ENCODE measurements around the gene ZDHHC11.
"Not testable (repeated sequence)": the region's sequence is repeated elsewhere in the genome, so short reads cannot be mapped to it uniquely, and the experiment has no call there.

Gene ZDHHC11

DNA sequence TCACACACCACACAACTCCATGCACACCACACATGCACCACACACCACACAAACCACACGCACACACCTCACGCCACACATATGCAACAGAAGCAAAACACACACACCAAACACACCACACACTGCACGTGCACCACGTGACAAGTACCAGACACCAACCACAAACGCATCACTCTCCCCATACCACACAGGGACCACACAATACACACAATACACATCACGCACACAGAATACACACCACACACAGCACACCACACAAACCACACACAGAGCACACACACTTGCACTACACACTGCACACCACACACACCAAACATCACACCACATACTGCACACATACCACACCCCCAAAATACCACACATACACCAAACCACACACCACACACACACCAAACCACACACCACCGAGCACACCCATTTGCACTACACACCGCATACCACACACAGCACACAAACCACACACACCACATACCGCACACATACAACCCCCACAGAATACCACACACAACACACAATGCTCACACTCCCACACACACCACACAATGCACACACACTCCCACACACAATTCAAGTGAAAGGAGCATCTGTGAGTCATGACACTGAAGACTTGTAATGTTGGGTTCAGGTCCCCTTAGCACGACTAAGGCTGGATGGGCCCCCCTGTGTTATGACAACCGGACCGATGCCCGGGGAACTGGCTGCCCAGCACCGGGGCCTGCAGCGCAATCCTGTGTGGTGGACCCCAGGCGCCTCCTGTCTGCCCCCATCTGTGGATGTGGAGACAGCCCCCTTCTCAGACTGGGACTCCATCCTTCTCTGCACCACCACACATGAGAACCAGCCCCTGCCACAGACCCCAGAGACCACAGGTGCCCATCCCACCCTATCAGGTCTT is 6.0 kb upstream of the ZDHHC11 start:
- no peak for DNase-seq

DNA sequence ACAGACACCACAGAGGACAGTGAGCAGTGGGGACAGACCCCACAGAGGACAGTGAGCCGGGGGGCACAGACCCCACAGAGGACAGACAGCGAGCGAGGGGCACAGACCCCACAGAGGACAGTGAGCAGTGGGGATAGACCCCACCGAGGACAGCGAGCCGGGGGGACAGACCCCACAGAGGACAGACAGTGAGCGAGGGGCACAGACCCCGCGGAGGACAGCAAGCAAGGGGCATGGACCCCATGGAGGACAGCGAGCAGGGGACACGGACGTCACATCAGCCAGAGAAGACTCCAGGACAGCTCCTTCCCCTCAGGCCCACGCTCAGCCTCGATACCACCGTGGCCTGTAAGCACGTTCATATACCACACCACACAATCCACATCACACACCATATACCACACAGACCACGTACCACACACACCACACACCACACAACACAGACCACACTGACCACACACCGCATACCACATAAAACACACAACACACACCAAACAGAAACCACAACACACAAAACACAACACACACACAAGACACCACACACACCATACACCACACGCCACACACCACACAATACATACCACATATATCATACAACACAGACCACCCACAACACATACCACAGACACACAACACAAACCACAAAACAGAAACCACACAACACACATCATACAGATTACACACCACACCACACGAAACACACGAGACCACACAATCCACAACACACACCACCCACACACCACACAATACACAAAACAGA is 5.2 kb upstream of the ZDHHC11 start:
- no peak for DNase-seq

GRCh38 chr5:854966-855743 is 4.4 kb upstream of the ZDHHC11 start:
- DNase-seq: no peak

GRCh38 chr5:854217-854616 is 3.4 kb upstream of the ZDHHC11 start:
- no peak for DNase-seq

DNA sequence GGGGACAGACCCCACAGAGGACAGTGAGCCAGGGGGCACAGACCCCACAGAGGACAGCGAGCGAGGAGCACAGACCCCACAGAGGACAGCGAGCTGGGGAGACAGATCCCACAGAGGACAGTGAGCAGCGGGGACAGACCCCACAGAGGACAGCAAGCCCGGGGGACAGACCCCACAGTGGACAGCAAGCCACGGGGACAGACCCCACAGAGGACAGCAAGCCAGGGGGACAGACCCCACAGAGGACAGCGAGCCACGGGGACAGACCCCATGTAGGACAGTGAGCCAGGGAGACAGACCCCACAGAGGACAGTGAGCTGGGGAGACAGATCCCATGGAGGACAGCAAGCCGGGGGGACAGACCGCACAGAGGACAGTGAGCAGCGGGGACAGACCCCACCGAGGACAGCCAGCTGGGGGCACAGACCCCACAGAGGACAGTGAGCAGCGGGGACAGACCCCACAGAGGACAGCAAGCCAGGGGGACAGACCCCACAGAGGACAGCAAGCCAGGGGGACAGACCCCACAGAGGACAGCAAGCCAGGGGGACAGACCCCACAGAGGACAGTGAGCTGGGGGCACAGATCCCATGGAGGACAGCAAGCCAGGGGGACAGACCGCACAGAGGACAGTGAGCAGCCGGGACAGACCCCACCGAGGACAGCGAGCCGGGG is 2.8 kb upstream of the ZDHHC11 start:
- not testable (repeated sequence) for DNase-seq

DNA sequence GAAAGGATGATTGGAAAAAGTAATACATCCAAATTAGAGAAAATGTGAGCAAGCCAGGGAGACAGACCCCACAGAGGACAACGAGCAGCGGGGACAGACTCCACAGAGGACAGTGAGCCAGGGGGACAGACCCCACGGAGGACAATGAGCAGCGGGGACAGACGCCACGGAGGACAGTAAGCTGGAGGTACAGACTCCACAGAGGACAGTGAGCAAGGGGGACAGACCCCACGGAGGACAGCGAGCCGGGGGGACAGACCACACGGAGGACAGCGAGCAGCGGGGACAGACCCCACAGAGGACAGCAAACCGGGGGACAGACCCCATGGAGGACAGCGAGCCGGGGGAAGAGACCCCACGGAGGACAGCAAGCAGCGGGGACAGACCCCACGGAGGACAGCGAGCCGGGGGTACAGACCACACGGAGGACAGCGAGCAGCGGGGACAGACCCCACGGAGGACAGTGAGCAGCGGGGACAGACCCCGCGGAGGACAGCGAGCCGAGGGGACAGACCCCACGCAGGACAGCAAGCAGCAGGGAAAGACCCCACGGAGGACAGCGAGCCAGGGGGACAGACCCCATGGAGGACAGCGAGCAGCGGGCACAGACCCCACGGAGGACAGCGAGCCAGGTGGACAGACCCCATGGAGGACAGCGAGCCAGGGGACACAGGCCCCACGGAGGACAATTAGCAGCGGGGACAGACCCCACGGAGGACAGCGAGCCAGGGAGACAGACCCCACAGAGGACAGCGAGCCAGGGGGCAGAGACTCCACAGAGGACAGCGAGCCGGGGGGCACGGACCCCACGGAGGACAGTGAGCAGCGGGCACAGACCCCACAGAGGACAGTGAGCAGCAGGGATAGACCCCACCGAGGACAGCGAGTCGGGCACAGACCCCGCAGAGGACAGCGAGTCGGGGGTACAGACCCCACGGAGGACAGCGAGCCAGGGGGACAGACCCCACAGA is 1.9 kb upstream of the ZDHHC11 start:
- DNase-seq: no peak

- no peak for DNase-seq
Observed at GRCh38 chr5:852018-852417, 1.2 kb upstream of the ZDHHC11 start.

DNA sequence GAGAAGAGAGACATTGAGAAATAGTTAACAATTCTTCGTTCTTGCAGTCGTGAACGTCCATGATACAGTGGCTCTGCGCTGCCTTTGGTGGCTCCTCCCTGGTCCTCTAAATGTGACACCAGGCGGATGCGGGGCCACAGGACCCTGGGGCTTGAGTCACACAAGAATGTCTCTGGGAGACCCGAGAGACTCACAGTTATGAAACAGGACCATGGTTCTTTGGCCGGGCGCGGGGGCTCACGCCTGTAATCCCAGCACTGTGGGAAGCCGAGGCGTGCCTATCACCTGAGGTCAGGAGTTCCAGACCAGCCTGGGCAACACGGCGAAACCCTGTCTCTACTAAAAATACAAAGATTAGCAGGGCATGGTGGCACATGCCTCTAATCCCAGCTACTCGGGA is 767 bp upstream of the ZDHHC11 start:
- DNase-seq: no peak

DNA sequence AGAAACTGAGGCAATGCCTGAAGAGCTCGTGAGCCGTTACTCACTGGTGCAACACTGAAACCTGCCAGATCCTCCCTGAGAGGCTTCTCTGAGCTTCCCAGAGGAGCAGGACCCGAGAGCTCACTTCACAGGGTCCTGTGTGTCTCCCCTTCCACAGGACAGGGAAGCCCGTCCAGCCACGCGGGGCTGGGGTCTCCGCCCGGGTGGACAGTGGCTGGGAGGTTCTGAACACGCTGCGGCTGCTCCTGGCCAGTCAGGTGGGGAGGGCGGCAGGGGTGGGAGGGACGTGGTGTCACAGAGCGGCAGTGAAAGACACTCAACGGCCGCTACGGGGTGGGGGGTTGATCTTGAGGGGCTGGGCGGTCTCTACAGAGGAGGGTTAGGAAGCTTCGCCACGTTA is 290 bp upstream of the ZDHHC11 start:
- no peak for DNase-seq

GRCh38 chr5:849651-850301 is 1.0 kb downstream of the ZDHHC11 start:
- DNase-seq: no peak

GRCh38 chr5:848671-849111 is 2.1 kb downstream of the ZDHHC11 start:
- no peak for DNase-seq

- not testable (repeated sequence) for DNase-seq
Observed at GRCh38 chr5:847736-848135, 3.0 kb downstream of the ZDHHC11 start.

DNA sequence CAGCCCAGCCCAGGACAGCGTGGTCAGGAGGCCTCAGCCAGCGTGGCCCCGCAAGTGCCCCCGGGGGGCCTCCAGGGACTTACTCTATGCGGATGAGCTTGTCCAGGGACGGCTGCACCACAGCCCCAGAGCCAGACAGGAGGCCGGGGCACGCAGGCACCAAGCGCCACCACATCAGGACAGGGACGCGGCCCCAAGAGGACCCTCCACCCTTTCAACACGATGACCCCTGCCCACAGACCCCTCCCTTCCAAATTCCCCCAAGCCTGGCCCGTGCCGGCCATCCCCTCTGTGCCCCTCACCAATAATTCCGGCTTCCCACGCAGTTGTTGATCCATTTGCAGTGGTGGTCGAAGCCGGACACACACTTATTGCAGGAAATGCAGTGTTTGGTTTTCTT is 3.6 kb downstream of the ZDHHC11 start:
- not testable (repeated sequence) for DNase-seq

- not testable (repeated sequence) for DNase-seq
Observed at GRCh38 chr5:846602-847091, 4.1 kb downstream of the ZDHHC11 start.

- DNase-seq: not testable (repeated sequence)
Observed at GRCh38 chr5:845676-846601, 4.8 kb downstream of the ZDHHC11 start.

- DNase-seq: not testable (repeated sequence)
Observed at GRCh38 chr5:845031-845675, 5.6 kb downstream of the ZDHHC11 start.

- not testable (repeated sequence) for DNase-seq
Observed at GRCh38 chr5:844426-844825, 6.4 kb downstream of the ZDHHC11 start.

DNA sequence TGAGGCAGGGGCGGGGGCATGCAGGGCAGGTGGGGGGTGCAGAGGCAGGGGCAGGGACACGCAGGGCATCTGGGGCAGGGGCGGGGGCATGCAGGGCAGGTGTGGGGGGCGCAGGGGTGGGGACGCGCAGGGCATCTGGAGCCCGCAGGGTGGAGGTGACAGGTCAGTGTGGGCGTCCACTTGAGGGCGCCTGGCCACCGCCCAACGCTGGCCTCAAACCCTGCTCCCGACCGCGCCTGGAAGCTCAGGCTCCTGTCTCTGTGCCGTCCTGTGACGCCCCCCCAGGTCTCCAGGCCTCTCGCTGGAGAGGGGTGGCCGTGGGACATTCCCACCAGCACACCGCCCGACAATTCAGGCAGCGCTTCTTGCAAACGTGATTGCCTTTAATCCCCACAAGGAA is 6.9 kb downstream of the ZDHHC11 start:
- not testable (repeated sequence) for DNase-seq

DNA sequence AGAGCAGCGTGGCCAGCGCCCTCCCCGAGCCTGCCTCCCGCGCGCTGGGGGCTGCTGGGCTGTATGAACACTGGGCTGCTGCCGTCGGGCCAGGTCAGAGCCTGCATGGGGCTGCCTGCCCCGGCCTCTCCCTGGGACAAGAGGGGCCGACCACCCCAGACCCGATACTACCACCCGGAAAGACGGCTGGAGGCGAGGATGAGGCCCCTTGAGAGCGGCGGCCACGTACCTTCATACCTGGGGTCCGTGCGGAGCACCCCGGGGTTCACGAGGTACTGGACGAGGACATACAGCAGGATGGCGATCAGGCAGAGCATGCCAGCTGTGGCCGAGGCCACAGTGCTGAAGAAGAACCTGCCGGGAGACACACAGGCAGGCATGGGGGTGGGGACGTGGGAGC is 7.4 kb downstream of the ZDHHC11 start:
- not testable (repeated sequence) for DNase-seq
